Stimulated activated CD8-positive, alpha-beta memory T cell treated with anti-CD3 and anti-CD28 coated beads, Interleukin-7, amount 100 ng/mL, for 1 hour (primary cell): ENCODE measurements around the gene DCN.

Experiments
- DNase-seq, 2 donors: peaks; one replicate each; pipeline ENCODE4 v3.0.0-alpha.2; 2020; ENCODE audit warnings: low read depth in 2 of 2

Gene DCN

GRCh38 chr12:91186156-91186555, 3.5 kb upstream of the DCN start:
- no peak for DNase-seq

GRCh38 chr12:91185421-91185820, 2.8 kb upstream of the DCN start:
- no peak for DNase-seq

GRCh38 chr12:91183551-91183950, 934 bp upstream of the DCN start:
- DNase-seq: no peak

GRCh38 chr12:91180582-91181395, 1.8 kb downstream of the DCN start:
- no peak for DNase-seq

- no peak for DNase-seq
Observed at GRCh38 chr12:91179966-91180561, 2.6 kb downstream of the DCN start.

- no peak for DNase-seq
Observed at GRCh38 chr12:91179315-91179714, 3.3 kb downstream of the DCN start.

GRCh38 chr12:91178781-91179180, 3.8 kb downstream of the DCN start:
- no peak for DNase-seq

GRCh38 chr12:91178139-91178561, 4.5 kb downstream of the DCN start:
- no peak for DNase-seq

- no peak for DNase-seq
Observed at GRCh38 chr12:91177381-91177780, 5.2 kb downstream of the DCN start.

GRCh38 chr12:91176915-91177314, 5.7 kb downstream of the DCN start:
- no peak for DNase-seq

- DNase-seq: no peak
Observed at GRCh38 chr12:91176358-91176757, 6.3 kb downstream of the DCN start.

GRCh38 chr12:91173124-91173523, 9.5 kb downstream of the DCN start:
- no peak for DNase-seq

- DNase-seq: no peak
Observed at GRCh38 chr12:91172096-91172495, 10.5 kb downstream of the DCN start.

GRCh38 chr12:91171476-91171875, 11.1 kb downstream of the DCN start:
- DNase-seq: no peak

- DNase-seq: no peak
Observed at GRCh38 chr12:91163116-91163515, 19.5 kb downstream of the DCN start.

- no peak for DNase-seq
Observed at GRCh38 chr12:91161009-91161408, 21.6 kb downstream of the DCN start.

GRCh38 chr12:91155990-91156389, 26.6 kb downstream of the DCN start:
- DNase-seq: no peak

GRCh38 chr12:91154131-91154530, 28.5 kb downstream of the DCN start:
- DNase-seq: no peak

GRCh38 chr12:91144053-91144452, 38.6 kb downstream of the DCN start:
- DNase-seq: no peak

GRCh38 chr12:91143206-91143605, 39.4 kb downstream of the DCN start:
- no peak for DNase-seq

GRCh38 chr12:91142221-91142631, 40.4 kb downstream of the DCN start:
- DNase-seq: no peak

GRCh38 chr12:91140026-91140931, 42.3 kb downstream of the DCN start:
- no peak for DNase-seq
